Testis (tissue), 2 donors: ENCODE results near the gene UBAC2.

Experiments
- POLR2A ChIP-seq: fragments of 450-650 bp; IDR thresholded peaks from one replicate; pipeline ENCODE4 v1.6.1; 2017; ENCODE audit warnings: antibody characterized with exemption, mild to moderate bottlenecking, moderate library complexity
- TF ChIP-seq, protein P1 (sequence below), 3 experiments: fragments of 450-650 bp in 2 of 3; fragments of 200-600 bp in 1 of 3; sonication (generic) in 1 of 3; IDR thresholded peaks; one replicate each; pipeline ENCODE4 v1.5.1; 2016 to 2019; ENCODE audit warnings: antibody characterized with exemption in 3 of 3, mild to moderate bottlenecking in 2 of 3, moderate library complexity in 1 of 3

DNA sequence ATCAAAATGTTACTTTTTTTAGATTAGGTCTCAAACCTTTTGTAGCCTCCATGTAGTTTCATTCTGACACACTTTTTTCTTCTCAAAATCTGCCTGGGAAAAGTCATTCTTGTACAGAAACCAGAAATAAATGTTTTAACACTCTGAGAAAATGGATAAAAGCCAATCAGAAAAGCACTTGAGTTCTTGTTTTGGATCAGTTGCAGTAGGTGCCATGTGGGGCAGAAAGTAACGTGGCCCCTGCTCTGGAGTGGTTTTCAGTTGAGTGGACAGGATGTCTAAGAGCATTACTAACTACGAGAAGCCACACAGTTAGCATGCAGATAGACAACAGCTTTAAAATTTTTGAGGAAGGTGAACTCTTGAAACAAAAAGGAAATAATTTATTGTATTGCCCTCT, 87.4 kb downstream of the UBAC2 start:
- TF ChIP-seq, protein P1, sequence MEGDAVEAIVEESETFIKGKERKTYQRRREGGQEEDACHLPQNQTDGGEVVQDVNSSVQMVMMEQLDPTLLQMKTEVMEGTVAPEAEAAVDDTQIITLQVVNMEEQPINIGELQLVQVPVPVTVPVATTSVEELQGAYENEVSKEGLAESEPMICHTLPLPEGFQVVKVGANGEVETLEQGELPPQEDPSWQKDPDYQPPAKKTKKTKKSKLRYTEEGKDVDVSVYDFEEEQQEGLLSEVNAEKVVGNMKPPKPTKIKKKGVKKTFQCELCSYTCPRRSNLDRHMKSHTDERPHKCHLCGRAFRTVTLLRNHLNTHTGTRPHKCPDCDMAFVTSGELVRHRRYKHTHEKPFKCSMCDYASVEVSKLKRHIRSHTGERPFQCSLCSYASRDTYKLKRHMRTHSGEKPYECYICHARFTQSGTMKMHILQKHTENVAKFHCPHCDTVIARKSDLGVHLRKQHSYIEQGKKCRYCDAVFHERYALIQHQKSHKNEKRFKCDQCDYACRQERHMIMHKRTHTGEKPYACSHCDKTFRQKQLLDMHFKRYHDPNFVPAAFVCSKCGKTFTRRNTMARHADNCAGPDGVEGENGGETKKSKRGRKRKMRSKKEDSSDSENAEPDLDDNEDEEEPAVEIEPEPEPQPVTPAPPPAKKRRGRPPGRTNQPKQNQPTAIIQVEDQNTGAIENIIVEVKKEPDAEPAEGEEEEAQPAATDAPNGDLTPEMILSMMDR (IDR thresholded peaks at IDR 0.05): no peak
- no peak for TF ChIP-seq POLR2A
